Mesendoderm (in vitro differentiated cells): ENCODE data around the gene PLA2G4B. TPM values are rescaled to one million over a fixed set of nuclear protein-coding genes. Genes with fewer than 3 reads are reported as not detected.

Experiments
- small RNA-seq: library from polyadenylated mRNA; stranded (forward); fragments of <200 nt; extraction: miRNeasy Mini kit (QIAGEN cat#:217004); gene quantifications from one replicate; pipeline ENCODE3, GENCODE V24; 2013; ENCODE audit not compliant: insufficient read depth

PLA2G4B gene

Small RNA genes lying within 50 kb of the gene (small RNA-seq; reads per million reads assigned to genes)
- gene JMJD7-PLA2G4B (not detected), gene MIR4310 (not detected), gene RNA5SP393 (not detected)
